Upper lobe of left lung (tissue), 6 donors: ENCODE measurements around the gene NCAN. TPM values are rescaled to one million over a fixed set of nuclear protein-coding genes. Genes with fewer than 3 reads are reported as not detected.
A peak's percentile ranks its signal among the peaks of the same experiment; 100 is the strongest.

Source experiments
- ATAC-seq, 2 donors: fragments of 200-7000 bp; cut with Tn5 transposase; one replicate each; pipeline ENCODE4 v1.9.1; 2022; ENCODE audit warnings: mild to moderate bottlenecking in 2 of 2, moderate library complexity in 2 of 2; ENCODE audit not compliant: low FRiP score in 2 of 2
- DNase-seq, 2 donors: peaks; one replicate each; pipeline ENCODE4 v3.0.0-alpha.2; 2019 to 2020
- H3K27ac ChIP-seq, 4 donors: fragments of 200-600 bp; sonication (generic); one replicate each; pipeline ENCODE4 v1.5.1; 2016 to 2019
- H3K27me3 ChIP-seq, 4 donors: fragments of 200-600 bp; sonication (generic); one replicate each; pipeline ENCODE4 v1.5.1; 2017 to 2019
- H3K36me3 ChIP-seq, 4 donors: fragments of 200-600 bp; sonication (generic); one replicate each; pipeline ENCODE4 v1.5.1; 2016 to 2019
- H3K4me1 ChIP-seq, 4 donors: fragments of 200-600 bp; sonication (generic); one replicate each; pipeline ENCODE4 v1.5.1; 2018 to 2019
- H3K4me3 ChIP-seq, 4 donors: fragments of 200-600 bp; sonication (generic); one replicate each; pipeline ENCODE4 v1.5.1; 2017 to 2019; ENCODE audit warnings: mild to moderate bottlenecking in 2 of 4, moderate library complexity in 1 of 4
- H3K9me3 ChIP-seq, 4 donors: fragments of 200-600 bp; sonication (generic); one replicate each; pipeline ENCODE4 v1.5.1; 2018 to 2019
- CTCF ChIP-seq, 6 experiments: fragments of 450-650 bp in 4 of 6; fragments of 200-600 bp in 2 of 6; sonication (generic) in 2 of 6; IDR thresholded peaks; one replicate each; pipeline ENCODE4 v1.5.1; 2016 to 2019; ENCODE audit warnings: antibody characterized with exemption in 6 of 6
- EP300 ChIP-seq, 4 donors: sonication (generic); formaldehyde crosslinking; IDR thresholded peaks; one replicate each; pipeline ENCODE4 v1.5.1; 2017; ENCODE audit warnings: antibody characterized with exemption in 4 of 4, control low read depth in 2 of 4
- POLR2A ChIP-seq, 4 donors: fragments of 450-650 bp; IDR thresholded peaks; one replicate each; pipeline ENCODE4 v1.5.1; 2016 to 2017; ENCODE audit warnings: antibody characterized with exemption in 4 of 4, mild to moderate bottlenecking in 2 of 4
- POLR2AphosphoS5 ChIP-seq, 2 donors: sonication (generic); formaldehyde crosslinking; IDR thresholded peaks; one replicate each; pipeline ENCODE4 v1.5.1; 2017; ENCODE audit warnings: antibody characterized with exemption in 2 of 2
- WGBS, 2 donors: methylation state at CpG; one replicate each; pipeline ENCODE4 v1.1.5; 2017 to 2018; 5-methylcytosine and 5-hydroxymethylcytosine counted together
- total RNA-seq, 6 donors: library from RNA; depleted of rRNA in 4 of 6; stranded (reverse); fragments of >200 nt in 4 of 6; gene quantifications; one replicate each; pipeline versions ENCODE4 v1.1.0 to v1.2.1, GENCODE V29; 2016 to 2021
- donor health status: DM: no; HTN: no; CAD: no; lungs with moderate emphysema.
- donor health status: DM: no; HTN: yes; CAD: no; lungs with severe emphysema.

NCAN gene
- total RNA-seq, 6 donors from 2014 or later = 3.1 TPM; not detected in 5

- no peak for DNase-seq
Observed at GRCh38 chr19:19260417-19261214, 48.9 kb downstream of the NCAN start.

GRCh38 chr19:19261350-19262189 lies 49.8 kb downstream of the NCAN start:
- peaks cover 0 to 23% (median 9%) of the 10 kb centered on the region in 4 donors for H3K27me3 ChIP-seq
- peak in 1 of 2 donors; percentile 14 for ATAC-seq

More at GRCh38 chr19:19260417-19261214, 48.9 kb downstream of the NCAN start:
- WGBS, 2 donors = 64 to 78% methylated on average over 6 to 24 of the region's 36 CpGs
- TF ChIP-seq POLR2A (IDR thresholded peaks at IDR 0.05) (no peak), POLR2AphosphoS5 (IDR thresholded peaks at IDR 0.05) (no peak), CTCF (IDR thresholded peaks at IDR 0.05) (no peak)
- no peak for ATAC-seq
- Histone ChIP-seq H3K4me1 (peaks cover 0 to 10% (median 7%) of the 10 kb centered on the region in 4 donors), H3K4me3 (no peak overlapping the region), H3K36me3 (no peaks in the 10 kb centered on the region), H3K27me3 (peaks cover 0 to 23% (median 9%) of the 10 kb centered on the region in 4 donors), H3K27ac (no peak overlapping the region), H3K9me3 (peaks cover 0 to 4% (median 0%) of the 10 kb centered on the region in 4 donors)

GRCh38 chr19:19262190-19263057 lies 50.7 kb downstream of the NCAN start:
- no peak overlapping the region for H3K4me3 ChIP-seq
- ATAC-seq (no peak), DNase-seq (no peak)
- no peaks in the 10 kb centered on the region for H3K36me3 ChIP-seq
- H3K4me1 ChIP-seq = peaks cover 0 to 10% (median 7%) of the 10 kb centered on the region in 4 donors
- H3K9me3 ChIP-seq = peaks cover 0 to 4% (median 0%) of the 10 kb centered on the region in 4 donors
- no peak overlapping the region for H3K27ac ChIP-seq
- no peak for TF ChIP-seq EP300 (IDR thresholded peaks at IDR 0.05)
- no peak for TF ChIP-seq CTCF (IDR thresholded peaks at IDR 0.05)
- TF ChIP-seq POLR2AphosphoS5 (IDR thresholded peaks at IDR 0.05) = no peak
- TF ChIP-seq POLR2A (IDR thresholded peaks at IDR 0.05) = no peak
- 4 to 6% methylated on average over 17 to 18 of the region's 31 CpGs for WGBS, 2 donors
- H3K27me3 ChIP-seq = peaks cover 0 to 23% (median 9%) of the 10 kb centered on the region in 4 donors

More at GRCh38 chr19:19261350-19262189, 49.8 kb downstream of the NCAN start:
- peaks cover 0 to 4% (median 0%) of the 10 kb centered on the region in 4 donors for H3K9me3 ChIP-seq
- TF ChIP-seq POLR2A (IDR thresholded peaks at IDR 0.05) (no peak), POLR2AphosphoS5 (IDR thresholded peaks at IDR 0.05) (no peak), EP300 (IDR thresholded peaks at IDR 0.05) (no peak), CTCF (IDR thresholded peaks at IDR 0.05) (no peak)
- H3K36me3 ChIP-seq = no peaks in the 10 kb centered on the region
- WGBS, 2 donors = 3 to 9% methylated on average over 21 to 46 of the region's 52 CpGs
- peaks cover 0 to 10% (median 7%) of the 10 kb centered on the region in 4 donors for H3K4me1 ChIP-seq
- H3K4me3 ChIP-seq = peak overlapping the region in 3 of 4 donors; percentile 9 to 22 (median 21)
- no peak overlapping the region for H3K27ac ChIP-seq
- no peak for DNase-seq

- H3K27me3 ChIP-seq = peaks cover 0 to 23% (median 9%) of the 10 kb centered on the region in 4 donors
- H3K4me3 ChIP-seq = no peak overlapping the region
- ATAC-seq (no peak), DNase-seq (no peak)
- no peaks in the 10 kb centered on the region for H3K36me3 ChIP-seq
- peaks cover 0 to 4% (median 0%) of the 10 kb centered on the region in 4 donors for H3K9me3 ChIP-seq
- H3K27ac ChIP-seq = no peak overlapping the region
- TF ChIP-seq POLR2AphosphoS5 (IDR thresholded peaks at IDR 0.05) (no peak), CTCF (IDR thresholded peaks at IDR 0.05) (no peak), EP300 (IDR thresholded peaks at IDR 0.05) (no peak), POLR2A (IDR thresholded peaks at IDR 0.05) (no peak)
- peaks cover 0 to 10% (median 7%) of the 10 kb centered on the region in 4 donors for H3K4me1 ChIP-seq
- WGBS, 2 donors = 77 to 89% methylated on average over 6 to 7 of the region's 7 CpGs
Observed at GRCh38 chr19:19263886-19264487, 52.2 kb downstream of the NCAN start.
